Muscle layer of colon (tissue), 2 donors: ENCODE data around the gene ZYX.

Experiments used
- H3K27ac ChIP-seq: one replicate; pipeline ENCODE4 v1.7.0; 2013; ENCODE audit warnings: low read depth, mild to moderate bottlenecking, low read length, moderate library complexity
- H3K27me3 ChIP-seq, 2 donors: one replicate each; pipeline ENCODE4 v1.7.0; 2013; ENCODE audit warnings: low read length in 2 of 2, mild to moderate bottlenecking in 2 of 2; ENCODE audit not compliant: insufficient read depth in 2 of 2, control insufficient read depth in 1 of 2
- H3K36me3 ChIP-seq: one replicate; pipeline ENCODE4 v1.7.0; 2013; ENCODE audit warnings: mild to moderate bottlenecking, low read length; ENCODE audit not compliant: insufficient read depth
- H3K4me1 ChIP-seq: one replicate; pipeline ENCODE4 v1.7.0; 2013; ENCODE audit warnings: mild to moderate bottlenecking, low read length; ENCODE audit not compliant: insufficient read depth
- H3K4me3 ChIP-seq, 2 donors: one replicate each; pipeline ENCODE4 v1.7.0; 2013; ENCODE audit warnings: low read length in 2 of 2, low read depth in 1 of 2, mild to moderate bottlenecking in 1 of 2, moderate library complexity in 1 of 2
- H3K9ac ChIP-seq: one replicate; pipeline ENCODE4 v1.7.0; 2013; ENCODE audit warnings: low read length
- H3K9me3 ChIP-seq: one replicate; pipeline ENCODE4 v1.7.0; 2013; ENCODE audit warnings: mild to moderate bottlenecking, low read length
- donor health status: abdominal sarcoma.
- donor health status: Adenocarcinoma of cecum.

ZYX gene

DNA sequence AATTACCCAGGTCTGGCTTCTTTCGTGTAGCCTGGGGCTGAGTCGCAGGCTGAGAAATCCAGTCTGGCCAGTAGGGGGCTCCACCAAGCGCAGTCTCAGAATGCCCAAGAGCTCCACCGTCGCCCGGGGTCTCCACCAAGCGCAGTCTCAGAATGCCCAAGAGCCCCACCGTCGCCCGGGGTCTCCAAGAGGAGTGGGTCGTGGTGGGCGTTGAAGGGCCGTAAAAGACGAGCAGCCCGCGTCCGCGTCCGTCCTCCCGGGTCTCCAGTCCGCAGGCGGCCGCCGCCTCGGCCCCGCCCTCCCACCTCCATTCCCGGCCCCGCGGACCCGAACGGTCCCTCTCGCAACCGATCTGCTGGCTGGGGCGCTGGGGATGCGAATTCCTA lies 892 bp upstream of the ZYX start:
- Histone ChIP-seq H3K27me3 (no peaks in the 10 kb centered on the region), H3K9ac (peak overlapping the region; percentile 80), H3K4me1 (peaks cover 66% of the 10 kb centered on the region), H3K36me3 (peaks cover 15% of the 10 kb centered on the region), H3K27ac (peak overlapping the region; percentile 98), H3K4me3 (peak overlapping the region; percentile 69 to 81), H3K9me3 (no peaks in the 10 kb centered on the region)

DNA sequence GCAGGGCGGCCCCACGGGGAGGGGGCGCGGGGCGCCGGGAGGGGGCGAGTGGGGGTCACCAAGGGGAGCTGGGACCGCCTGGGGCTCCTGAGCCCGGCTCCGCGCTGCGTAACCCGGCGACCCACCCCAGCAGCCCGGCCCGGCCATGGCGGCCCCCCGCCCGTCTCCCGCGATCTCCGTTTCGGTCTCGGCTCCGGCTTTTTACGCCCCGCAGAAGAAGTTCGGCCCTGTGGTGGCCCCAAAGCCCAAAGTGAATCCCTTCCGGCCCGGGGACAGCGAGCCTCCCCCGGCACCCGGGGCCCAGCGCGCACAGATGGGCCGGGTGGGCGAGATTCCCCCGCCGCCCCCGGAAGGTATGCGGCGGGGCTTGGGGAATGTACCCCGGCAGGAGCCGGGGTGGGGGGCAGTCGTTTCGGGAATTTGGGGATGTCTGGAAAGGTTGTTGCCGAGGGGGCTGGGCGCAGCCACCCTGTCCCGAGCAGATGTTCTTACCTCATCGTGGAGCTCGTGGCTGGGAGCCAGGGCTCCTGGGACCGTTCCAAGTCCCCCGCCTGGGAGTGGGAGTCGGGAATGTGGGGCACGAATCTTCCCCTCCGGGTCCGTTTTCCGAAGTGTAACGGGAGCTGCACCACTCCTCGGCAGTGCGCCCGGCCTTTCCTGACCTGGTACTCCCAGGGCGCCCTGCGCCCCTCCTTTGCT lies 431 bp downstream of the ZYX start:
- Histone ChIP-seq H3K36me3 (peaks cover 15% of the 10 kb centered on the region), H3K4me1 (peaks cover 74% of the 10 kb centered on the region)

DNA sequence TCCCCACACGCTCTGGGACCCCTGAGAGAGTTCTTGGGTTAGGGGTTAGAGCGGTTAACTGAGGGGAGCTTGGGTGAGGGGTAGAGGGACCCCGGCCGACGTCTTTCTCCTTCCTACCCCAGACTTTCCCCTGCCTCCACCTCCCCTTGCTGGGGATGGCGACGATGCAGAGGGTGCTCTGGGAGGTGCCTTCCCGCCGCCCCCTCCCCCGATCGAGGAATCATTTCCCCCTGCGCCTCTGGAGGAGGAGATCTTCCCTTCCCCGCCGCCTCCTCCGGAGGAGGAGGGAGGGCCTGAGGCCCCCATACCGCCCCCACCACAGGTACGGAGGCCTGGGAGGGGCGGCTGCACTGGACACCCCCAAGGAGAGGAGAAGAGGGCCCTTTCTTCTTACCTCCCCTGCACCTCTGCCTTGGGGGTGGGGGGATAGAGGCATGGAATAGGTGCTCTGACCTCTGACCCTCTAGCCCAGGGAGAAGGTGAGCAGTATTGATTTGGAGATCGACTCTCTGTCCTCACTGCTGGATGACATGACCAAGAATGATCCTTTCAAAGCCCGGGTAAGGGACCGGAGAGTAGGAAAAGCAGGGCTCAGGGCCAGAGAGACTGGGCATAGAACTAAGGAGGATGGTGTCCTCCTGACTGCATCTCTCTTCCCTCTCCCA lies 1.1 kb downstream of the ZYX start:
- Histone ChIP-seq H3K4me3 (peak overlapping the region; percentile 91 to 94), H3K4me1 (peaks cover 76% of the 10 kb centered on the region), H3K27ac (peak overlapping the region; percentile 98), H3K9ac (peak overlapping the region; percentile 94), H3K27me3 (no peaks in the 10 kb centered on the region), H3K9me3 (no peaks in the 10 kb centered on the region), H3K36me3 (peaks cover 20% of the 10 kb centered on the region)

More for the DNA sequence above, 431 bp downstream of the ZYX start:
- peak overlapping the region; percentile 98 for H3K27ac ChIP-seq
- no peaks in the 10 kb centered on the region for H3K27me3 ChIP-seq
- no peaks in the 10 kb centered on the region for H3K9me3 ChIP-seq
- H3K4me3 ChIP-seq: peak overlapping the region; percentile 91 to 94
- H3K9ac ChIP-seq: peak overlapping the region; percentile 94

DNA sequence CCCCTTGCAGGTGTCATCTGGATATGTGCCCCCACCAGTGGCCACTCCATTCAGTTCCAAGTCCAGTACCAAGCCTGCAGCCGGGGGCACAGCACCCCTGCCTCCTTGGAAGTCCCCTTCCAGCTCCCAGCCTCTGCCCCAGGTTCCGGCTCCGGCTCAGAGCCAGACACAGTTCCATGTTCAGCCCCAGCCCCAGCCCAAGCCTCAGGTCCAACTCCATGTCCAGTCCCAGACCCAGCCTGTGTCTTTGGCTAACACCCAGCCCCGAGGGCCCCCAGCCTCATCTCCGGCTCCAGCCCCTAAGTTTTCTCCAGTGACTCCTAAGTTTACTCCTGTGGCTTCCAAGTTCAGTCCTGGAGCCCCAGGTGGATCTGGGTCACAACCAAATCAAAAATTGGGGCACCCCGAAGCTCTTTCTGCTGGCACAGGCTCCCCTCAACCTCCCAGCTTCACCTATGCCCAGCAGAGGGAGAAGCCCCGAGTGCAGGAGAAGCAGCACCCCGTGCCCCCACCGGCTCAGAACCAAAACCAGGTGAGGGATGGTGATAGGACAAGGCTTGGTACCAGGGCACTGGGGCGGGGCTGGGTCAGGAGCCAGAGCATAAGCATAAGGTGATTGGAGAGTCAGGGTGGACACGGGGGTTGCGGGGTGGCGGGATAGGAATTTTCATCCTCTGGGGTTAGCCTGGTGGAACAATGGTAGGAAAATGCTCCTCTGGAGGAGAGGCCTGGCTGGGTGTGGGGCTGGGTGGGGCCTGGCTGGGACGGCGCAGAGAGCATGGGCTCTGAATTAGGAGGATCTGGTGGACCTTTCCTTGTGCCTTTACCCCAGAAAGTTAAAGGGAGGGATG lies 1.9 kb downstream of the ZYX start:
- Histone ChIP-seq H3K27ac (peak overlapping the region; percentile 98), H3K9ac (peak overlapping the region; percentile 94), H3K27me3 (no peaks in the 10 kb centered on the region), H3K4me3 (peak overlapping the region; percentile 91 to 94), H3K36me3 (peaks cover 27% of the 10 kb centered on the region), H3K9me3 (no peaks in the 10 kb centered on the region), H3K4me1 (peaks cover 78% of the 10 kb centered on the region)

DNA sequence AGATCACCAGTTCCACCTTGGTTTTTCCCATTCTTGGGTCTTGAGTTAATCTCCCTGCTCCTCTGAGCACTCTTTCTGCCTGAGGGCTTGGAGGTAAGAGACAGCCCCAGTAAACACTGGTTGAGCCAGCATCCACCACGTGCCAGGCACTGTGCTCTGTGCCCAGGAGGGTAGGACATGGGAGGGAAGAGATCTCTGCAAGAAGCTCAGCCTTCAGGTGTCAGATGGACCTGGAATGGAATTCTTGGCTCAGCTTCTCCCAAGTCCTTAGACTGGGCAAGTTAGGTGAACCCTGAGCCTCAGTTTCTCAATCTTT lies 2.5 kb downstream of the ZYX start:
- no peaks in the 10 kb centered on the region for H3K27me3 ChIP-seq
- H3K27ac ChIP-seq: peak overlapping the region; percentile 98
- peak overlapping the region; percentile 11 to 91 for H3K4me3 ChIP-seq
- no peaks in the 10 kb centered on the region for H3K9me3 ChIP-seq
- H3K9ac ChIP-seq: peak overlapping the region; percentile 94
- H3K4me1 ChIP-seq: peaks cover 77% of the 10 kb centered on the region
- peaks cover 33% of the 10 kb centered on the region for H3K36me3 ChIP-seq

DNA sequence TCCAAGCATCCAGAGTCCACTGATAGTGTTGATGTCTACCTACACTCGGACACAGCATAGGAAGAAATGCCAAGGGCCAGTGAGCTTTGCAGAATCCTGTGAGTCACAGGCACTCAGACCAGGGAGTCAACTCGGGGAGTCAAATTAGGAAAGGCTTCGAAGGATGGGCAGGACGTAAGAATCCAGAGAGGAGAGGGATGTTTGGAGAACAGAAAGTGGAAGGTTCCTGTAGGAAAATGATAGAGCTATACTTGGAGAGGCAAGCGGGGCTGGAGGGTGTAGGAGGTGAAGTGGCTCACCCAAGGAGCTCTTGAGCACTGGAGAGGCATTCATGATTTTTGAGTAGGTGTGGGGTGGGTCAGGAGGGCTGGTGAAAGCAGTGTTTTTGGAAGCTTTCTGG lies 3.0 kb downstream of the ZYX start:
- Histone ChIP-seq H3K27me3 (no peaks in the 10 kb centered on the region), H3K9ac (peak overlapping the region; percentile 94), H3K9me3 (no peaks in the 10 kb centered on the region), H3K4me3 (peak overlapping the region; percentile 11 to 91), H3K36me3 (peaks cover 39% of the 10 kb centered on the region), H3K4me1 (peaks cover 77% of the 10 kb centered on the region), H3K27ac (peak overlapping the region; percentile 98)

DNA sequence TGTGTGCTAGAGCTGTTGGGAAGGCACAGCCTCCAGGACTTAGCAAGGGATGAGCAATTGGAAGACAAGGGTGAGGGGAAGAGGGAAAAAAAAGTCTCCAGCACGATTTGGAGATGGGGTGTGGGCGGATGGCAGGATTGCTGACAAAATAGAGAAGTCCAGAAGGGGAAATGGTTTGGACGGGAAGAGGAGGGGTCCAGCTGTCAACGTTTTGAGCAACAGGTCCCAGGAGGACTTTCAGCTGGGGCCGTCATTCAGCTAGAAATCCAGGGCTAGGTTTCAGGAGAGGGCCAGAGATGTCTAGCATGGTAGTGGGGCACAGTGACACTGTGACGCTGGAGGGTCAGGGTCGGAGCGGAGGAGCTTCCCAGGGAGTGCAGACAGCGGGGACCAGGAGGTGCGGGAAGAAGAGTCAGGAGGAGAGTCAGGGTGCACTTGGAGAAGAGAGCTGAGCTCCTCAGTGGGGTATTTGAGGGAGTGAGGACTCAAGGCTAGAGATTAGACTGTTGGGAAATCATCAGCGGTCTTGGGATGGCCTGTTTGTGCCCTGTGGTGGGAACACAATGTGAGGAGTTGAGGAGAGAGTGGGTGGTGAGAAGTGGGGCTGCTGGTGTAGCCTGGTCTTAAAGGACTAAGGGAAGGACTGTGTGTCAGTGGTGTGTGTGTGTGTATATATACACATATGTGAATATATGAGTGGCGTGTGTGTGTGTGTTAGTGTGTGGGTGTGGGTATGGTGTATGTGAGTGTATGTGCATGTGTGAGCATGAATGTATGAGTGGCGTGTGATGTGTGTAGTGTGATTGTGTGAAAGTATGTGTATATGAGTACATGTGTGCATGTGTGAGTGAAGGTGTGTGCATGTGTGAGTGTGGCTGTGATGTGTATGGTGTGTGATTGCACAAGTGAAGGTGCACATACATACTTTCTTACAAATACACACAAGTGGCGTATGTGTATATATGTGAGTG lies 3.8 kb downstream of the ZYX start:
- Histone ChIP-seq H3K36me3 (peaks cover 47% of the 10 kb centered on the region), H3K9me3 (no peaks in the 10 kb centered on the region), H3K27ac (peak overlapping the region; percentile 98), H3K27me3 (no peaks in the 10 kb centered on the region), H3K4me1 (peaks cover 77% of the 10 kb centered on the region), H3K9ac (peak overlapping the region; percentile 94), H3K4me3 (peak overlapping the region; percentile 41 to 91)

DNA sequence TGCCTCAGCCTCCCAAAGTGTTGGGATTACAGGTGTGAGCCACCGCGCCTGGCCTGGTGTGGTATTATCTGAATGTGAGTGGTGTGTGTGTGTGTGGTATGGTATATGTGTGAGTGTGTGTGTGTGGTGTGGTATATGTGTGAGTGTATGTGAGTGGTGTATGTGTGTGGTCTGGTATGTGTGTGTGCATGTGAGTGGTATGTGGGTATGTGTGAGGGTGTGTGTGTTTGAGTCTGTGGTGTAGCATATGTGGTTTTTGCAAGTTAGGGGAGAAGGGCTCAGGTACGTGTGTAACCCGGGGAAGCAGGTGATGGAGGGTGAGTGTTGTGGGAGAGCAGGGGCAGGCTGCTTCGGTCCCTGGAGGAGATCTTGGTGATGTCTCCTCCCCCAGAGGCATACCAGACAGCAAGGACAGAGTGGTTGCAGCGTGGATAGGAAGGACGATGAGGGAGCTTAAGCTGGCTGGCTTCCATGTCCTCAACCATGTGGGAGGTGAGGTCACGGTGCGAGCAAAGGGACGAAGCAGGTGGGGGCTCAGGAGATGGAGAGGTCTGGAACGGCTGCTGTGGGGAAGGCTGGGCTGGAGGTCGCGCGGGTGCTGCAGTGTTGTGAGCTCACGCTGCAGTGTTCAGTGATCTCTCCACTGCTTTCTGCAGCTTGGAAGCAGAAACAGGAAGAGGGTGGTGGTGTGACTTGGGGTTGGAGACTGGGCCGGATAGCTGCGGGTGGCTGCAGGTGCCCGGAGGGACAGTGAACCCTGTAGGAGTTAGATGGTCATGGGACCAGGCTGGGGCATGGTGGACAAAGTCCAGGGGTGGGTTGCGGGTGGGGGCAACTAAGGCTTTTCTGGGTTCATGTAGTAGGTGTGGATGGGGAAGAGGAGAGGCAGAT lies 5.0 kb downstream of the ZYX start:
- no peaks in the 10 kb centered on the region for H3K9me3 ChIP-seq
- peak overlapping the region; percentile 8 for H3K27ac ChIP-seq
- peaks cover 87% of the 10 kb centered on the region for H3K4me1 ChIP-seq
- no peaks in the 10 kb centered on the region for H3K27me3 ChIP-seq
- no peak overlapping the region for H3K9ac ChIP-seq
- peak overlapping the region in 1 of 2 donors; percentile 37 for H3K4me3 ChIP-seq
- H3K36me3 ChIP-seq: peaks cover 56% of the 10 kb centered on the region

DNA sequence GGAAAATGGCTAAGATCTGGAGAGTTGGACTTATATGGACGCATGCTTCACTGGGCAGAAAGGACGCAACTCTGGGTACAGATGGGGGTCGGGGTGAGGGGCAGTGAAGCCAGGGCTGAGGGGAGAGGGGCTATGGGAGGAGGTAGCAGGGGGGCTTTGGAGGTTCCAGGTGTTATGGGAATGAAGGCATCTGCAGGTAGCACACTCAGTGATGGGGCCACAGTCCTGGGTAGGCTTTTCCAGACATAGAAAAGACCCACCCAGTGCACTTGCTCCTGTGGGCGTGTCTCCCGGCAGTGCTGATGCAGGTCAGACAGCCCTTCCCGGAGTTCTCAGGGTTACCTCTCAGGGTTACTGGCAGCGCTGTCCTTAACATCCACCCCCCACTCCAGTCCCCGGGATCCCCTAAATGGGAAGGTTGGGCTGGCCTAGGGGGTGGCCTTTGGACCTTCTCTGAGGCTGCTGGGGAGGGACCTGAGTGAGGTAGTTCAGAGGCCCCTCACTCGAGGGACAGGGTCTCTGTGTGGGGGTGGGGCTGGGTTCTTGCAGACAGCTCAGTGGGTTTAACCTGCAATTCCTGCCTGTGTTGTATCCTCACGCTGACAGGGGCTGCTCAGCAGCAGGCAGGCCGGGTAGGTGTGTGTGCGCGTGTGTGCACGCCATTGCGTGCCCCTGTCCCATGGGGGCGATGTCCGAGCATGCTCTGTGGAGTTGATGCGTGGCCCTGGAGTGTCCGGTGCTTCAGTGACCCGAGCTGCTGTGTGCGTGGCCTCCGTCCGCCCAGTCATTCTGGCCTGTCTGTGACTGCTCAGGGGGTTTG lies 6.2 kb downstream of the ZYX start:
- Histone ChIP-seq H3K4me3 (peak overlapping the region in 1 of 2 donors; percentile 21), H3K9ac (no peak overlapping the region), H3K27me3 (no peaks in the 10 kb centered on the region), H3K27ac (peak overlapping the region; percentile 41), H3K9me3 (no peaks in the 10 kb centered on the region), H3K36me3 (peaks cover 59% of the 10 kb centered on the region), H3K4me1 (peaks cover 98% of the 10 kb centered on the region)
